Measurements from ENCODE around the gene KDM3B.

KDM3B gene

DNA sequence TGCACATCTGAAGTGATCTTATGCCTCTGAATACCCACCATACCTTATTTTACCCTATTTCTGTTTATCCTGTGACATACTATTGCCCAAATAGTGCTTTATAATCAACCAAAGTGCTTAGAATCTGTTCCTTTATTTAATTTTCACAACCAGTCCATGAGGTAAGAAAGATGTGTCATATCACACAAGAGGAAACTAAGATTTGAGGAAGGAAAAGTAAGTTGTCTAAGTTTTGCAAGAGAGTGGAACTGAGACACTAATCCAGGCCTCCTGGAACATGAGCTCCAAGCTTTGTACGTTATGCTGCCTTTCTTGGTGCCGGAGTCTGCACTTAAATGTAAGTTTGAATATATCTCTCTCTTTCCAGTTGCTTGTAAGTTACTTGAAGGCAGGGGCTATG, 17.2 kb downstream of the KDM3B start:
- peak; percentile 21 for DNase-seq (ENCODE audit: low read depth)
- TF ChIP-seq CTCF (IDR thresholded peaks at IDR 0.05; ENCODE audit: low read length, missing control alignments): no peak
- no peak overlapping the region for H3K4me3 ChIP-seq (replicated peaks; ENCODE audit: low read depth, low read length)

- peak; percentile 24 for DNase-seq (ENCODE audit: low read depth)
Observed at GRCh38 chr5:138370537-138370936, 18.1 kb downstream of the KDM3B start.

GRCh38 chr5:138371454-138371853, 19.0 kb downstream of the KDM3B start:
- DNase-seq (ENCODE audit: low read depth): no peak
- no peak for TF ChIP-seq CTCF (IDR thresholded peaks at IDR 0.05; ENCODE audit: low read length, missing control alignments)
- H3K4me3 ChIP-seq (replicated peaks; ENCODE audit: low read depth, low read length): no peak overlapping the region

More at GRCh38 chr5:138370537-138370936, 18.1 kb downstream of the KDM3B start:
- H3K4me3 ChIP-seq (replicated peaks; ENCODE audit: low read depth, low read length): no peak overlapping the region
- no peak for TF ChIP-seq CTCF (IDR thresholded peaks at IDR 0.05; ENCODE audit: low read length, missing control alignments)

- no peak for TF ChIP-seq CTCF (IDR thresholded peaks at IDR 0.05; ENCODE audit: low read length, missing control alignments)
- no peak for DNase-seq (ENCODE audit: low read depth)
- no peak overlapping the region for H3K4me3 ChIP-seq (replicated peaks; ENCODE audit: low read depth, low read length)
Observed at GRCh38 chr5:138372225-138372624, 19.7 kb downstream of the KDM3B start.

DNA sequence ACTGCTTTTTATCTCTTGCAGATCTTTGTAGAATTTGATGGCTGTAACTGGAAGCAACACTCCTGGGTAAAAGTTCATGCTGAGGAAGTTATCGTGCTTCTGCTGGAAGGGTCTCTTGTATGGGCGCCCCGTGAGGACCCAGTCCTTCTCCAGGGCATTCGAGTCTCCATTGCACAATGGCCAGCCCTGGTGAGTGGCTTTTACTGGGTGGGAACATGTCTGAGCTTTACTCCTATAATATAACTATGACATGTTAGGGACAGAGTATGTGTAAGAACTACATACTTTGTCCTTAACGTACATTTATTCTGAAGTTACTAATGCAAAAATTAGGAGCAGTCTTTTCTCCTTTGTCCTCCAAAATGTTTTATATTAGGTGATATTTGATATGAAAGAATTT, 20.2 kb downstream of the KDM3B start:
- H3K4me3 ChIP-seq (replicated peaks; ENCODE audit: low read depth, low read length): no peak overlapping the region
- TF ChIP-seq CTCF (IDR thresholded peaks at IDR 0.05; ENCODE audit: low read length, missing control alignments): no peak
- DNase-seq (ENCODE audit: low read depth): no peak

GRCh38 chr5:138382347-138382746, 29.9 kb downstream of the KDM3B start:
- H3K4me3 ChIP-seq (replicated peaks; ENCODE audit: low read depth, low read length): no peak overlapping the region
- no peak for DNase-seq (ENCODE audit: low read depth)
- TF ChIP-seq CTCF (IDR thresholded peaks at IDR 0.05; ENCODE audit: low read length, missing control alignments): no peak

- DNase-seq (ENCODE audit: low read depth): peak; percentile 68
- TF ChIP-seq CTCF (IDR thresholded peaks at IDR 0.05; ENCODE audit: low read length, missing control alignments): no peak
- no peak overlapping the region for H3K4me3 ChIP-seq (replicated peaks; ENCODE audit: low read depth, low read length)
Observed at GRCh38 chr5:138385660-138386059, 33.2 kb downstream of the KDM3B start.
